Lower leg skin (tissue), 3 donors: ENCODE results near the gene RALGAPB.

Source experiments
- CTCF ChIP-seq, 3 donors: fragments of 450-650 bp; IDR thresholded peaks; one replicate each; pipeline ENCODE4 v1.5.1; 2016; ENCODE audit warnings: antibody characterized with exemption in 3 of 3, mild to moderate bottlenecking in 3 of 3, moderate library complexity in 2 of 3
- POLR2A ChIP-seq, 2 donors: fragments of 450-650 bp; IDR thresholded peaks; one replicate each; pipeline ENCODE4 v1.6.1; 2016 to 2017; ENCODE audit warnings: antibody characterized with exemption in 2 of 2, mild to moderate bottlenecking in 1 of 2, moderate library complexity in 1 of 2

- TF ChIP-seq CTCF (IDR thresholded peaks at IDR 0.05) (no peak), POLR2A (IDR thresholded peaks at IDR 0.05) (no peak)
Observed at GRCh38 chr20:38564680-38565079, 92.0 kb downstream of the RALGAPB start.
